Occipital lobe (tissue), 2 donors: ENCODE measurements around the gene NOM1. TPM values are rescaled to one million over a fixed set of nuclear protein-coding genes. Genes with fewer than 3 reads are reported as not detected.
"Not testable (repeated sequence)": the region's sequence is repeated elsewhere in the genome, so short reads cannot be mapped to it uniquely, and the experiment has no call there.

Experiments
- DNase-seq: peaks from one replicate; lab custom pipeline; 2025; lab: John Stamatoyannopoulos, UW
- total RNA-seq: library from RNA; depleted of rRNA; stranded (reverse); fragments of >200 nt; gene quantifications from one replicate; pipeline ENCODE4 v1.2.3, GENCODE V29; 2014

NOM1 gene, protein sequence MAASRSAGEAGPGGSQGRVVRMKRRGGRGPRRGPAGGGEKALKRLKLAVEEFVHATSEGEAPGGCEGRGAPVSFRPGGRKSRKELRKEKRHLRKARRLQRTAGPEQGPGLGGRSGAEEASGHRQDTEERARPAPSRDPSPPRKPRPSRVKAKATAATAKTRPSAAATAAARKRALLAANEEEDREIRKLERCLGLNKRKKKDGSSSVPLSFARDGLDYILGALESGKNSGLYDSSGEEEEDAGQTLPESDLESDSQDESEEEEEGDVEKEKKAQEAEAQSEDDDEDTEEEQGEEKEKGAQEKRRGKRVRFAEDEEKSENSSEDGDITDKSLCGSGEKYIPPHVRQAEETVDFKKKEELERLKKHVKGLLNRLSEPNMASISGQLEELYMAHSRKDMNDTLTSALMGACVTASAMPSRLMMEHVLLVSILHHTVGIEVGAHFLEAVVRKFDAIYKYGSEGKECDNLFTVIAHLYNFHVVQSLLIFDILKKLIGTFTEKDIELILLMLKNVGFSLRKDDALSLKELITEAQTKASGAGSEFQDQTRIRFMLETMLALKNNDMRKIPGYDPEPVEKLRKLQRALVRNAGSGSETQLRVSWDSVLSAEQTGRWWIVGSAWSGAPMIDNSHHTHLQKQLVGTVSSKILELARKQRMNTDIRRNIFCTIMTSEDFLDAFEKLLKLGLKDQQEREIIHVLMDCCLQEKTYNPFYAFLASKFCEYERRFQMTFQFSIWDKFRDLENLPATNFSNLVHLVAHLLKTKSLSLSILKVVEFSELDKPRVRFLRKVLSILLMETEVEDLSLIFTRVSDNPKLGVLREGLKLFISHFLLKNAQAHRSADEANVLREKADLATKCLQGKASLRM
- 27.5 TPM for total RNA-seq

- DNase-seq: peak; percentile 73
These were observed at the start of gene NOM1 for GRCh38 chr7:156949541-156950380. NOM1 (plus strand) TSS chr7:156949712; CDS start chr7:156949738, 26 bp downstream.

DNA sequence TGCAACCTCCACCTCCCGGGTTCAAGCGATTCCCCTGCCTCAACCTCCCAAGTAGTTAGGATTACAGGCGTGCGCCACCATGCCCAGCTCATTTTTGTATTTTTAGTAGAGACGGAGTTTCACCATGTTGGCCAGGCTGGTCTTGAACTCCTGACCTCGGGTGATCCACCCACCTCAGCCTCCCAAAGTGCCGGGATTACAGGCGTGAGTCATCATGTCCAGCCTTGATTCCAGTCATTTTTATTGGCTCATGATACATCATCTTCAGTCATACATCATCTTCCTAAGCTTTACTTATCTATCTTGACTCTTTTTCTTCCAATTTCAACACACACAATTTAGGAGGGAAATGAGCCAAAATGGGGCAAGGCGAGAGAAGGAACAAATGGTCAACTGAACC, 49.4 kb upstream of the NOM1 start:
- DNase-seq: not testable (repeated sequence)

DNA sequence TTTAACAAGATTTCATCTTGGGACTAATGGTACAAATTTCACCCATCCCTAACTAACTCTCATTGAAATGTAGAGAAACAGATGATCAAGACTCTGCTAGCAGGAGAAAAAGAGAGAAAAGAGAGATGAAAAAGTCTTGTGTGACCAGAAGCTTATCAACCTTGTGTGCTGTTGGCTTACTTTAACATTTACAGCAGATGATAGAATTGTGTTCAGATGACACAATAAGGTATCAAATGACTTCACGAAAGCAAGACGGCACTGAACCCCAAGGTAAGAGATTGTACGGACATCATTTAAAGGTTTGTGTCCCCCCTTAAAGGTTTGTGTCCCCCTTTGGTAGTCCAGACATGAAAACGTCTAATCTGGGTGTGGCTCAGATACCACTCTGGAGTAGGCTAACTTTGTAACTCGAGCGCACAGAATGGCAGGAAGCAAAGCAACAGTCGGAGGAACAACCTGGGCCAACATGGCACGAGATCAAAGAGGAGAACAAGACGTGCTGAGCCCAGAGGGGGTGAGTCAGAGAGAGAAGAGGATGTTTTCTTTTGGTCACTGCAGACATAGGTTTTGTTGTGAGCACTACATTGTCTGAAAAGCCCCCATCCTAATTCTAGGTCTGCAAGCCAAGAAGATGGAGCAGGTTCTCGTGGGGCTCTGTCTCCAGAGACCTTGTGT, 46.1 kb upstream of the NOM1 start:
- no peak for DNase-seq

DNA sequence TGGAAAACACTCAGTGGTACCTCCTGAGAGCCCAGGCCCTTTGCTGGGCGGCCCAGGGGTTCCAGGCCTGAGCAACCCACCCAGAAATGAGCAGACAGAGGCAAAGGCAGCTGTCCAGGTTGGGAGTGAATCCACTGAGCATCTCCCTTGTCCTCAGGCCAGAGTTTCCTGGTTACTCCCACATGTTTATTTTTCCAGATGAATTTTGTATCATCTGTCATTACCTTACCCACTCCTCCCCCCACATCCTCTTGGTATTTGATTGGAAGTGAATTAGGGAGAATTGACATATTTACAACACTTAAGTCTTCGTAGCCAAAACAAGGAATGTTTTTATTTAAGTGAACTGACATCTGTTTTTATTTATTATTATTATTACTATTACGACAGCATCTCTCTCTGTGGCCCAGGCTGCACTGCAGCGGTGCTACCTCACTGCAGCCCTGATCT, 43.3 kb upstream of the NOM1 start:
- DNase-seq: no peak

DNA sequence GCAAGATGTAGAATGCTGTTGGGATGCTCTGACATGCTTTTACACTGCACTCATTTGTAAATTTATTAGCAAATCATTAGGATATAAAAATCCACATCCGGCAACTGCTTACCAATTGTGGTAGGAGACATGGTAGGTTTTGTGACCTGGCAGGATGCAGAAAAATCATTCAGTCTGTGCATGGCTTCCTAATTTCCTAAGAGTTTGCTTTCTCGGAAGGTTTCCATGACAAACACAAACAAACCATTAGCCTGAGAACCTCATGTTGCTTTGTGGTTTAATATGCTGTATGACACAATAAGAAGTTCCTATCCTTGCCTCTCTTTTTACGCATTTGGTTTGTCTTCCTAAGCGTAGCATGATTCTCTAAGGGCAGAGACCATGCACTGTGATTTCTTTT, 41.9 kb upstream of the NOM1 start:
- no peak for DNase-seq

DNA sequence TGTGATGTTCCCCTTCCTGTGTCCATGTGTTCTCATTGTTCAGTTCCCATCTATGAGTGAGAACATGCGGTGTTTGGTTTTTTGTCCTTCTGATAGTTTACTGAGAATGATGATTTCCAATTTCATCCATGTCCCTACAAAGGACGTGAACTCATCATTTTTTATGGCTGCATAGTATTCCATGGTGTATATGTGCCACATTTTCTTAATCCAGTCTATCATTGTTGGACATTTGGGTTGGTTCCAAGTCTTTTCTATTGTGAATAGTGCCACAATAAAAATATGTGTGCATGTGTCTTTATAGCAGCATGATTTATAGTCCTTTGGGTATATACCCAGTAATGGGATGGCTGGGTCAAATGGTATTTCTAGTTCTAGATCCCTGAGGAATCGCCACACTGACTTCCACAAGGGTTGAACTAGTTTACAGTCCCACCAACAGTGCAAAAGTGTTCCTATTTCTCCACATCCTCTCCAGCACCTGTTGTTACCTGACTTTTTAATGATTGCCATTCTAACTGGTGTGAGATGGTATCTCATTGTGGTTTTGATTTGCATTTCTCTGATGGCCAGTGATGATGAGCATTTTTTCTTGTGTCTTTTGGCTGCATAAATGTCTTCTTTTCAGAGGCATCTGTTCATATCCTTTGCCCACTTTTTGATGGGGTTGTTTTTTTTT, 39.8 kb upstream of the NOM1 start:
- DNase-seq: not testable (repeated sequence)

GRCh38 chr7:156918635-156919034, 30.9 kb upstream of the NOM1 start:
- no peak for DNase-seq

- DNase-seq: no peak
These were observed 30.3 kb upstream of the NOM1 start for GRCh38 chr7:156919132-156919713.

DNA sequence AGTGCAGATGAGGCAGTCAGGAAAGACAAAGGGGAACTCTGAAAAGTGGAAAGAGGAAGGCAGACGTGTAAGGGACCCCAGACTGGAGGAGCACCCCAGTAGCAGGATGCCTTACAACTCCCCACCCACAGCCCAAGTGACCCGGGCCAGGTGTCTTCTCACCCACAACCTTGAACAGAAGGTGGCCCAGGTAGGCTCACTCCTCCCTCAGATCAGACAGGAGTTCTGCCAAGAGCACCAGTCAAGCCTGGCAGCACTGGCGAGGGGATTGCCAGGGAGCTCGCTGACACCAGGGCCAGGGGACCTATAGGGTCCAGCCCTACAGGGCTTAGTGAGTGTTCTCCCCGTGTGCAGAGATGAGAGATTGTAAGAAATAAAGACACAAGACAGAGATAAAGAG, 29.4 kb upstream of the NOM1 start:
- DNase-seq: no peak

GRCh38 chr7:156920487-156921373, 28.8 kb upstream of the NOM1 start:
- not testable (repeated sequence) for DNase-seq

- DNase-seq: not testable (repeated sequence)
These were observed 27.2 kb upstream of the NOM1 start for GRCh38 chr7:156922304-156922703.

- DNase-seq: not testable (repeated sequence)
These were observed 23.7 kb upstream of the NOM1 start for GRCh38 chr7:156925821-156926220.

DNA sequence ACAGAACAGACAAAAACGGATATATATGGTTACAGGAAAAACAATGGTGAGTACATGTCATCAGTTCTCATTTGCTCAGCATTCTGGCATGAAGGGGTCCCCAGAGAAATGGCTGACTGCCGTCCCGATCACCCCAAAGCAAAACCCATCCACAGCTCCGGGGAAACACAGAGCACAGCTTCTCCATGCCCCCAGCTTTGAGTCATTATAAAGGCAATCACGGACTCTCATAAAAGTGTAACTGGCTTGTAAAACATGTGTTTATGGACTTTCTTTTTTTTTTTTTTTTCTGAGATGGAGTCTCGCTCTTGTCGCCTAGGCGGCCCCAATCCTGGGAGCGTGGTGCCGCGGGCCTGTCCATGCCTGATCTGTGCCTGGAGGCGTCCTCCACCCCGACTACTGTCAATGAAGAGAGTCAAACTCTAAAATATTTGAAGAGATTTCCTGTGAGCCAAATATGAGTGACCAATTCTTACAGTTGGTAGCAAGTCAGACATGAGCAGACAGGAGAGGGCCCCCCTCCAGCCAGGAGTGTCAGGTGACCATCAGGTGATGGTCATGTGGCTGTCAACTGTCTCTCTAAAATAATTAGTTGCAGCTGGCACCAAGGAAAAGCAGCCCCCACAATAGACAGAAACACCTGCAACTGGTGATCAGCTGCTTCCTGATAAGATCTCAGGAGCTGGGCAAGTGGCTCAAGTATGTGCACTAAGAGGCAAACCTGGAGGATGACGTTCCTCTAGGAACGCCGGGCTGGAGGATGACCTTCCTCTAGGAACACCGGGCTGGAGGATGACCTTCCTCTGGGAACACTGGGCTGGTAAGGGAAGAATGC, 21.7 kb upstream of the NOM1 start:
- no peak for DNase-seq

DNA sequence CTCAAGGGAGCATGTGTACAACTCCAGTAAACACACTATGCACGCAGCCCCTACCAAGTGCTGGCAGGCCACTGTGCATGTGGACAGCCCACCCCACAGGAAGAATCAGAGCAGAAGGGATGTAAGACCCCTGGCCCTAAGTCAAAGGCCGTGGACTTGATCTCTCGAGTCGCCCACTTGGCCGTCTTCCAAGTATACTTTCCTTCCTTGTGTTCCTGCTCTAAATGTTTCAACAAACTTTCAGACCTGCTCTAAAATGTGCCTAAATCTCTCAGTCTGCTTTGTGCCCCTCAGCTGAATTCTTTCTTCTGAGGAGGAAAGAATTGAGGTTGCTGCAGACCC, 21.1 kb upstream of the NOM1 start:
- no peak for DNase-seq

- no peak for DNase-seq
These were observed 19.5 kb upstream of the NOM1 start for GRCh38 chr7:156929789-156930539.

DNA sequence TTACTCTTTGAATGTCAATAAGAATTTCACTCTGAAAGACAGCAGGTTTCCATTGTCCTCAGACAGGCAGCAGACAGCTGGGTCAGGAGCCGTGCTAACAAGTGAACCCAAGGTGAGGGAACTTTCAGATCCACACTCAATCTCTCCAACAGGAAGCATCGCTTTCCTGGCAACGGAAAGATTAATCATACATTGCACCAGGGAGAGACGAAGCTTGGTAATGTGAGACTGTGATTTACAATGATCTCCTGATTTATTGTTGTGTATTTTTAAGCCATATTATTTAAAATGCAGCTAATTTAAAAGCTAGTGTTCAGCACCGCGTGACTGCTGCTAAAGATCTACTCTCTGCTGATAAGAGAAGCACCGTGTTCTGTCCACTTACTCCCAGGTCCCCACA, 17.5 kb upstream of the NOM1 start:
- DNase-seq: no peak

DNA sequence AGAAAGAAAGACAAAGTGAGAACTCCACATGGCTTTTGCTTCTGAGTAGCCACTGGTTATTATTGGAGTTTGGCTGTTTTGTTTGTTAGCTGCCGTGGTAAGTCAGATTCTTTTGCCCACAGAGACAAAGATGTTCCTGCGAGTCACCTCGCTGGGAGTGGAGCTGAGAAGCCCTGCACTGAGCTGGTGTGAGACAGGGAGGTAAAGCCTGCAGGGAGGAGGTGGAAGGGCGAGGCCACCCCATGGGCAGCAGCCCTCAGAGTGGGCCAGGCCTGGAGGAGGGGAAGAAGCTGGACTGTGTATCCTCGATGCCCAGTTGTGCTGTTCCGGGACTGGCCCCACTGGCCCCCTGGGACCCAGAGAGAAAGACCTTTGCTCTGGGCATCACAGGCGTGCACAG, 14.3 kb upstream of the NOM1 start:
- DNase-seq: no peak
